HG02763 (cell line): ENCODE results near the gene TESPA1.
"Not testable (repeated sequence)": the region's sequence is repeated elsewhere in the genome, so short reads cannot be mapped to it uniquely, and the experiment has no call there.

ENCODE experiments used
- ATAC-seq: cut with Tn5 transposase; IDR thresholded peaks from one replicate; pipeline ENCODE4 v1.9.1; 2021; ENCODE audit warnings: mild to moderate bottlenecking, moderate library complexity; ENCODE audit not compliant: unreplicated experiment

The TESPA1 gene

GRCh38 chr12:54986773-54987172 is 2.2 kb upstream of the TESPA1 start:
- ATAC-seq, result not testable (repeated sequence)

GRCh38 chr12:54983536-54984101 is 943 bp downstream of the TESPA1 start:
- ATAC-seq, result no peak

GRCh38 chr12:54981796-54982195 is 2.8 kb downstream of the TESPA1 start:
- ATAC-seq, result no peak

- ATAC-seq, result no peak
These were observed 4.2 kb downstream of the TESPA1 start for GRCh38 chr12:54980341-54980740.

GRCh38 chr12:54977857-54978256 is 6.7 kb downstream of the TESPA1 start:
- no peak for ATAC-seq

GRCh38 chr12:54977155-54977554 is 7.4 kb downstream of the TESPA1 start:
- no peak for ATAC-seq

GRCh38 chr12:54975875-54976274 is 8.7 kb downstream of the TESPA1 start:
- ATAC-seq, result no peak

GRCh38 chr12:54975272-54975671 is 9.3 kb downstream of the TESPA1 start:
- ATAC-seq, result no peak

- ATAC-seq, result no peak
These were observed 10.3 kb downstream of the TESPA1 start for GRCh38 chr12:54974279-54974678.

GRCh38 chr12:54973556-54973955 is 11.0 kb downstream of the TESPA1 start:
- no peak for ATAC-seq

- ATAC-seq, result no peak
These were observed 13.8 kb downstream of the TESPA1 start for GRCh38 chr12:54970741-54971140.

GRCh38 chr12:54968181-54968730 is 16.3 kb downstream of the TESPA1 start:
- ATAC-seq, result no peak

- no peak for ATAC-seq
These were observed 17.1 kb downstream of the TESPA1 start for GRCh38 chr12:54967461-54967860.

- ATAC-seq, result no peak
These were observed 23.4 kb downstream of the TESPA1 start for GRCh38 chr12:54961190-54961589.

- peak; percentile 52 for ATAC-seq
These were observed 25.1 kb downstream of the TESPA1 start for GRCh38 chr12:54959291-54960018.

GRCh38 chr12:54958048-54958658 is 26.4 kb downstream of the TESPA1 start:
- no peak for ATAC-seq

GRCh38 chr12:54956818-54957641 is 27.5 kb downstream of the TESPA1 start:
- ATAC-seq, result no peak

- no peak for ATAC-seq
These were observed 28.2 kb downstream of the TESPA1 start for GRCh38 chr12:54956322-54956721.

- ATAC-seq, result no peak
These were observed 29.8 kb downstream of the TESPA1 start for GRCh38 chr12:54954801-54955200.

GRCh38 chr12:54954228-54954627 is 30.3 kb downstream of the TESPA1 start:
- ATAC-seq, result no peak

GRCh38 chr12:54950071-54950727 is 34.4 kb downstream of the TESPA1 start:
- no peak for ATAC-seq
